ENCODE data around the gene ATP5MG. TPM values are rescaled to one million over a fixed set of nuclear protein-coding genes. Genes with fewer than 3 reads are reported as not detected.
A peak's percentile ranks its signal among the peaks of the same experiment; 100 is the strongest.

ATP5MG gene
- total RNA-seq, 6 donors from 2014 or later, result 22.2 to 178 (median 58.0) TPM

DNA sequence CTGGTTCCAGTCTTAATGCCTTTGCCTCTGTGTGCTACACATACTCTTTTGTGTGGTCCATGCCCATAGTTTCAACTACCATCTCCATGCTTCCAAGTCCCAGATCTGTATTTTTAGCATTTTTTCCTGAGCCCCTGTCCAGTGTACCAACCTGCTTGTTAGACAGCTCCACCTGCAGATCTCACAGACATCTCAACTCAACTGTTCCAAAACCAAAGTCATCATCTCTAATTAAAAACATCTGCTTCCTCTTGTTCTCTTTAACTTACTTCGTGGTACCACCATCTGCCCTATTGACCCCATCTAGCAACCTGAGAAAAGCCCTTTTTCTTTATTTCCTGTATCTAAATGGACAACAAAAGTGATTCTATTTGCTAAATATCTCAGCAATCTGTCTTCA is 26.3 kb downstream of the ATP5MG start:
- TF ChIP-seq, protein P1, sequence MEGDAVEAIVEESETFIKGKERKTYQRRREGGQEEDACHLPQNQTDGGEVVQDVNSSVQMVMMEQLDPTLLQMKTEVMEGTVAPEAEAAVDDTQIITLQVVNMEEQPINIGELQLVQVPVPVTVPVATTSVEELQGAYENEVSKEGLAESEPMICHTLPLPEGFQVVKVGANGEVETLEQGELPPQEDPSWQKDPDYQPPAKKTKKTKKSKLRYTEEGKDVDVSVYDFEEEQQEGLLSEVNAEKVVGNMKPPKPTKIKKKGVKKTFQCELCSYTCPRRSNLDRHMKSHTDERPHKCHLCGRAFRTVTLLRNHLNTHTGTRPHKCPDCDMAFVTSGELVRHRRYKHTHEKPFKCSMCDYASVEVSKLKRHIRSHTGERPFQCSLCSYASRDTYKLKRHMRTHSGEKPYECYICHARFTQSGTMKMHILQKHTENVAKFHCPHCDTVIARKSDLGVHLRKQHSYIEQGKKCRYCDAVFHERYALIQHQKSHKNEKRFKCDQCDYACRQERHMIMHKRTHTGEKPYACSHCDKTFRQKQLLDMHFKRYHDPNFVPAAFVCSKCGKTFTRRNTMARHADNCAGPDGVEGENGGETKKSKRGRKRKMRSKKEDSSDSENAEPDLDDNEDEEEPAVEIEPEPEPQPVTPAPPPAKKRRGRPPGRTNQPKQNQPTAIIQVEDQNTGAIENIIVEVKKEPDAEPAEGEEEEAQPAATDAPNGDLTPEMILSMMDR (IDR thresholded peaks at IDR 0.05), result no peak
- TF ChIP-seq POLR2A (IDR thresholded peaks at IDR 0.05) (no peak), POLR2AphosphoS5 (IDR thresholded peaks at IDR 0.05) (no peak), EP300 (IDR thresholded peaks at IDR 0.05) (no peak)
- Histone ChIP-seq H3K27me3 (no peaks in the 10 kb centered on the region), H3K9me3 (no peaks in the 10 kb centered on the region), H3K4me3 (no peak overlapping the region), H3K27ac (no peak overlapping the region), H3K36me3 (no peaks in the 10 kb centered on the region), H3K4me1 (no peaks in the 10 kb centered on the region)
- DNase-seq (no peak), ATAC-seq (ENCODE audit: low FRiP score in 2 of 2) (no peak)
- 0 to 11% methylated on average over 1 of the region's 1 CpG for WGBS, 2 donors

DNA sequence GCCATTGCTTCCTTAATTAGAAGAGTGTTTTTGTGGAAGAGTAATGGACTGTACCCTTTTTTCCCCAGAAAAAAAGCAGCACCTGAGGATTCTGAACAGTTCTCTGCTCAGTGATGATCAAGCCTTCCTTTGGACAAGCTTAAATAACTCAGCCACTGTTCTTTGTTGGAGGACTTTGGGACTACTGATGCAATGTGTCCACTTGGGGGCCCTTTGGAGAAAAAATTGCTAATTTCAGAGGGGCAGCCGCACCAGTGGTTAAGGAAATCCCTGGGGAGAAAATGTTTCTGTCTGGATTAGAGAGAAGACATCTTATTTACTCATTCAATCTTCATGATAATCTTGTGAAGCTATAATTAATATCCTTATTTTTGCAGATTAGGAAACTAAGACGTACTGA is 29.6 kb downstream of the ATP5MG start:
- Histone ChIP-seq H3K9me3 (no peaks in the 10 kb centered on the region), H3K27me3 (peaks cover 0 to under 1% (median under 1%) of the 10 kb centered on the region in 4 donors), H3K36me3 (no peaks in the 10 kb centered on the region), H3K27ac (no peak overlapping the region), H3K4me1 (peaks cover 7 to 15% (median 10%) of the 10 kb centered on the region in 4 donors), H3K4me3 (no peak overlapping the region)
- TF ChIP-seq POLR2A (IDR thresholded peaks at IDR 0.05) (no peak), EP300 (IDR thresholded peaks at IDR 0.05) (no peak), POLR2AphosphoS5 (IDR thresholded peaks at IDR 0.05) (no peak)
- TF ChIP-seq, protein P1 (IDR thresholded peaks at IDR 0.05), result no peak
- DNase-seq (no peak), ATAC-seq (ENCODE audit: low FRiP score in 2 of 2) (no peak)
- 79 to 83% methylated on average over 2 of the region's 2 CpGs for WGBS, 2 donors

DNA sequence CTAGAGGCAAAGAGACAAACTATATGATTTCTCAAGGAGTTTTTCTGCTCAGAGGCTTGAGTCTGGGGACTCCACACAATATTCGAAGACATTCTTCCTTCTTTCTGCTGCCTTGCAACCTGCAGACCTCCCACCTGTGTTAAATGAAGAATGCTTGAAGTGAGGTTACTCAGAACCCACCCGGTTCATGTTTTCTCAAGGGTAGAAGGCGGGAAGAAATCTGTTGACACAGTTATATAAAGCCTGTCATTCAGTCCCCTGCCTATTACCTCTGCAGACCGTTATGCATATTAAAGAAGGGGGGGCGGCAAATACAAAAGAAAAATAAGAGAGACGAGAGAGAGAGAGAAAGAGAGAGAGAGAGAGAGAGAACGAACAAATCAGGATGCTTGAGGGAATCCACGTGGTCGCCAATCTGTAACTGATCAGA is 32.7 kb downstream of the ATP5MG start:
- H3K4me3 ChIP-seq, result peak overlapping the region in 3 of 4 donors; percentile 81 to 99 (median 94)
- DNase-seq, result no peak
- ATAC-seq (ENCODE audit: low FRiP score in 2 of 2), result no peak
- peaks cover 0 to 4% (median 2%) of the 10 kb centered on the region in 4 donors for H3K27me3 ChIP-seq
- no peaks in the 10 kb centered on the region for H3K36me3 ChIP-seq
- TF ChIP-seq EP300 (IDR thresholded peaks at IDR 0.05) (no peak), POLR2A (IDR thresholded peaks at IDR 0.05) (no peak), POLR2AphosphoS5 (IDR thresholded peaks at IDR 0.05) (no peak)
- TF ChIP-seq, protein P1 (IDR thresholded peaks at IDR 0.05), result no peak
- H3K27ac ChIP-seq, result no peak overlapping the region
- H3K9me3 ChIP-seq, result no peaks in the 10 kb centered on the region
- 3 to 5% methylated on average over 9 of the region's 9 CpGs for WGBS, 2 donors
- peaks cover 21 to 34% (median 28%) of the 10 kb centered on the region in 4 donors for H3K4me1 ChIP-seq

- peaks cover 27 to 39% (median 34%) of the 10 kb centered on the region in 4 donors for H3K4me1 ChIP-seq
- no peaks in the 10 kb centered on the region for H3K36me3 ChIP-seq
- TF ChIP-seq POLR2AphosphoS5 (IDR thresholded peaks at IDR 0.05) (no peak), POLR2A (IDR thresholded peaks at IDR 0.05) (no peak), EP300 (IDR thresholded peaks at IDR 0.05) (no peak)
- TF ChIP-seq, protein P1 (IDR thresholded peaks at IDR 0.05), result no peak
- peaks cover 0 to 4% (median 2%) of the 10 kb centered on the region in 4 donors for H3K27me3 ChIP-seq
- peak overlapping the region; percentile 73 to 99 (median 88) for H3K4me3 ChIP-seq
- H3K27ac ChIP-seq, result peak overlapping the region; percentile 87 to 94 (median 90)
- DNase-seq (peak; percentile 37 to 58), ATAC-seq (ENCODE audit: low FRiP score in 2 of 2) (no peak)
- whole genome bisulfite sequencing, 2 donors, result 0 to 2% methylated on average over 15 to 39 of the region's 39 CpGs
- no peaks in the 10 kb centered on the region for H3K9me3 ChIP-seq
Observed at GRCh38 chr11:118434553-118435289, 33.3 kb downstream of the ATP5MG start.
